HG03571 (cell line): ENCODE measurements around the gene TMEM117.
A peak's percentile ranks its signal among the peaks of the same experiment; 100 is the strongest.
"Not testable (repeated sequence)": the region's sequence is repeated elsewhere in the genome, so short reads cannot be mapped to it uniquely, and the experiment has no call there.

Experiments used
- ATAC-seq: cut with Tn5 transposase; IDR thresholded peaks from one replicate; pipeline ENCODE4 v1.9.1; 2021; ENCODE audit not compliant: unreplicated experiment

Gene TMEM117

DNA sequence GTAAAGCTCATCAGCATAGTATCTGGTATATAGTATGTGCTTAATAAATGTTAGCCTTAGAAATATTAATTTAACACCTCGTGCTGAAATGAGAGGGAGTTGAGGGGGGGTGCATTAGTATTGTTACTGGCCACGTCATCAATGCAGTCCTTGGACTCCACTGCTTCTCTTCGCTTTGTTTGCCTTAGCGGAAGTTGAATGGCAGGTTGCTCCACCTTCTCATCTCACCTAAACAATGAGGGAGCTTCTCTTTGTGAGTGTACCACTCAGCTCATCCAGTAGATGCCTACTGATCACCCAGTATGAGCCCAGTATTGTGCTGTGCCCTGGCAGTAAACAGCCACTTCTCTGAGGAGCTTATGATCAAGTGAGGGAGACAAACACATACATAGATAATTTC is 4.5 kb downstream of the TMEM117 start:
- ATAC-seq, result no peak

DNA sequence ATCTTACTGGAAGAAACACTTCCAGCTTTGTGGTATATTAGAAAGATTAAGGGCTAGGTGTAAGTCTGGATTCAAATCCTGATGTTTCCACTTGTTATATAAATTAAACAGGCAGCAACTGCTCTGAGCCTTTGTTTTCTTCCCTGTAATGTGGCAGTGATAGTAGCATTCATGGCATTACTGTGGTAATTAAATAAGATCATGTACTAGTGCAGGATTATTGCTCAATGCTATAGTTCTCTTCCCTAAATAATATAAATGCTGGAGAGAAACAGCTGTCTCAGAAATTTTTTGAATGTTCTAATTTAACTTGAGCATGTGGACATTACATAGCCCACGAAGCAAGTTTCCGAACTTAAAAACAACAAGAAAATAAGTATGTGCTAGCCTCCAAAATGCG is 5.4 kb downstream of the TMEM117 start:
- ATAC-seq, result no peak

DNA sequence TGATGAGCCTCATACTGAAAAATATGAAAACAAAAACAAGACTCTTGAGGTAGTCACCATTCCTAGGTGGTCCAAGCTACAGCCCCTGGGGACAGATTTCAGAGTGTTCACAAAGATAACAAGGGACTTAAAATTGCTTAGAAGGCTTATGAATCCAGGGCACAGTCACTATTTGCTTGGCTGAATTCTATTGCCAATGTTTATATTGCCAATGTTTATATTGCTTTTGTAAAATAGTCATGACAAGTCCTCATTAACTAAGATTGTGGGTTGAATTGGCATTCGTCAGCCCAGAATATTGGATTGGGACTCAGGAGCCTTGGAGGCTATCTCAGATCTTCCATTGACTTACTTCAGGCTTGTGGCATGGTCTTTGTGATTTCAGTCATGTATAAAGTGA is 6.4 kb downstream of the TMEM117 start:
- ATAC-seq, result no peak

DNA sequence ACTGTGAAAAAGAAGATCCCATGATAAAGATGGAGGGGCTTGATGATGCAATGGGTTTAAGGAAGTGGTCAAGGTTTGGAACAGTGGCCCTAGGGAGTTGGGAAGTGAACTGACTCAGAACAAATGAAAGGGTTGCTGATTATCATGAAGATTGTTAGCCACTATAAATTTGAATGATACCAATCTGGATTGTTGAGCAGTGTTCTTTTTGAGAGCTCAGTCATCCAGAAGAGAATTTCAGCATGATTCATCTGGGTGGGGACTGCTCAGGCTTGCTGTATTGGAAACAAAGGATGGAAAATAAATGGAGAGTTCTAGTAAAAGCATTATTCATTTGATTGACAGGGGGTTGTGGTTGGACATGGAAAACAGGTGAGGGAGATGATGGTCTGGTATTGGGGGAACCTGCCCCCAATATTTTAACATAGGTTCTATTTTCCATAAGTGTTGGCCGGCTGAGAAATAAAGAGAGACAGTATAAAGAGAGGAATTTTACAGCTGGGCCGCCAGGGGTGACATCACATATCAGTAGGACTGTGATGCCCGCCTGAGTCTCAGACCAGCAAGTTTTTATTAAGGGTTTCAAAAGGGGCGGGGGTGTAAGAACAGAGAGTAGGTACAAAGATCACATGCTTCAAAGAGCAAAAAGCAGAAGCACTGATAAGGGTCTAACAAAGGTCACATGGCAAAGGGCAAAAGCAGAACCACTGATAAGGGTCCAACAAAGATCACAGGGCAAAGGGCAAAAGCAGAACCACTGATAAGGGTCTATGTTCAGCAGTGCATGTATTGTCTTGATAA is 11.7 kb downstream of the TMEM117 start:
- not testable (repeated sequence) for ATAC-seq

DNA sequence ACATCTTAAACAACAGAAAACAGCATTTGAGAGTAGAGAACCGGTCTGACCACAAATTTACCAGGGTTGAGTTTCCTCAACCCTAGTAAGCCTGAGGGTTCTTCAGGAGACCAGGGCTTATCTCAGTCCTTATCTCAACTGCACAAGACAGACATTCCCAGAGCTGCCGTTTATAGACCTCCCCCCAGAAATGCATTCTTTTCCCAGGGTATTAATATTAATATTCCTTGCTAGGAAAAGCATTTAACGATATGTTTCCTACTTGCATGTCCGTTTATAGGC is 12.3 kb downstream of the TMEM117 start:
- no peak for ATAC-seq

DNA sequence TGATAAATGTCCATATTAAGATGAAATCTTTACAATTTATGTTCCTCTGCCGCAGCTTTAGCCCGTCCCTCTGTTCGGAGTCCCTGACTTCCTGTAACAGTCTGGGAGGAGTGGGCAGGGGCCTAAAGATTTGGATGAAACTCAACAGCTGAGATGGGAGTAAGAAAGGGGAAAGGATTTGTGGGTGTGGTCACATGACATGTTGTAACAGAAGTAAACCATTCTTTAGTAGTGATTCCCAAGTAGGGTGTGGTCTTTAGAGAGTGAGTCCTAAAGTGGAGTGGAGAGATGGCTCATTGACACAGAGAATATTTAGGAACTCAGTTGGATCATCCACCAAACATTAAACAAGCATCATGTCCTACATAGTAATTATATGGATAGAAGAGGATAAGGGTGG is 12.9 kb downstream of the TMEM117 start:
- no peak for ATAC-seq

DNA sequence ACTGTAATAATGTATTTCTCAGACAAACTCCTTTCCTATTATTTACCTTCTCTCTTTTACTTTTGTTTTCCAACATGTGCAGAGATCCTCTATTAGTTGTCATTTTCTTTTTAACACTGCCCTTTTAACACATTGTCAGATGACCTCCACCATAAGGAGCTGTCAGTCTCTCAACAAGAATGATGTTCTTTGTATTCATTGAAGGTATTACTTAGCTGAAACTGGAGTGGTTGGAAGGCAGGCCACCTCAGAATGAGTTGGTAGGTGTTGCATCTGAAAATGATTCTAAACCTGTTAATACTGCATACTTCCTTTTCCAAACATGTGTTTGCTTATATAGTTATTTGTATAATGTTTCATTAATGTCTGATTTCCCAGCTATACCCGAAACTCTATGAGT is 16.9 kb downstream of the TMEM117 start:
- no peak for ATAC-seq

DNA sequence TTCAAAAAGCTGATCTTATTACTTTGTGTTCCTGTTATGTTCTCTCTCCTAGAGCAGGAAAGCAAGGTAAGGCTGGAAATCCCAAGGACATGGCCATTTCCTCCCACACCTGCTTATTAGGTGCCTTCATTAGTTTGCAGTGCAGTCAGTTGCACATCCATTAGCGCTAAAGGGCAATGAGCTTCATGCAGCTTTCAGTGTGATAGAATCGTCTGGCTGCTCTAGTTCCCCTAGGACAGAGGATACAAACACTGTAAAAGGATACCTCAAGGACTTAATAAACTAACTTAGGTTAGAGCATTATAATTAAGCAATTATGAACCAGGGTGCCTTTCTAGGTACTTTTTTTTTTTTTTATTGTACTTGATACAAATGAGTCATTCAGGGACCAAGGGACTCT is 21.1 kb downstream of the TMEM117 start:
- no peak for ATAC-seq

DNA sequence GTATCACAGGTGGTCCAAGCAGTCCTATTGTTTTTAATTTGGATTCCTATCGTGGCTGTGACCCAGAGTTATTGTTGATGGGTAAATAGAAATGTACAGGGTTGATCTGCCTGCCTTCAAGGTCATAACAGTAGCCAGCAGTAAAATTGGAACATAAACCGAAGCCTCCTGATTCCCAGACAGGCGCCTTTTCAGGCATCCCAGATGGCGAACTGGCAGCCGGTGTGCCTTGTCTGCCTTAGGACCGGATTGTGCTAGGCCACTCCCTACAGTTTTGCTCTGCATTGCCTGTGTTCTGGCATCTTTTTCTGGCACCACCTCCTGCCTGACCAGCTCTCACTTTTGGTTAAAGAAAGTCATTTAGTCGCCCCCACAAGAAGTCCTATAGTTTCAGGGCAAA is 22.2 kb downstream of the TMEM117 start:
- ATAC-seq, result no peak

DNA sequence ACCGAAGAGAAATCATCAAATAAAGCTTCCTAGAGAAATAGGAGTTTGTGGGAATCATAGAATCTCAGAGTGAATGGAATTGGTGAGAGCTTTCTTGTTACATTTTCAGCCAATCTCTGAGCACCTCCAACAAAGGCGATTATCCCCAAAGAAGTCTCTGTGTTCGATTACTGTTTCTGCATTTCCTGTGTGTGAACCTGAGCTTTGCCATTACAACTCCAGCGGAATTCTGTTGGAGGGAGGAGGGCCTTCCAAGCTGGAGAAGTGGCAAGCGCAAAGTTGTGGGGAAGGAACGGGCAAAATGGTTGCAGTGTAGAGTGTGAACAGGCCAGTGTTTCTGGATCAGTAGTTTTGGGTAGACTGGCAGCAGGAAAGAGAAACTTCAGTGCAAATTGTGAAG is 23.1 kb downstream of the TMEM117 start:
- ATAC-seq, result no peak

DNA sequence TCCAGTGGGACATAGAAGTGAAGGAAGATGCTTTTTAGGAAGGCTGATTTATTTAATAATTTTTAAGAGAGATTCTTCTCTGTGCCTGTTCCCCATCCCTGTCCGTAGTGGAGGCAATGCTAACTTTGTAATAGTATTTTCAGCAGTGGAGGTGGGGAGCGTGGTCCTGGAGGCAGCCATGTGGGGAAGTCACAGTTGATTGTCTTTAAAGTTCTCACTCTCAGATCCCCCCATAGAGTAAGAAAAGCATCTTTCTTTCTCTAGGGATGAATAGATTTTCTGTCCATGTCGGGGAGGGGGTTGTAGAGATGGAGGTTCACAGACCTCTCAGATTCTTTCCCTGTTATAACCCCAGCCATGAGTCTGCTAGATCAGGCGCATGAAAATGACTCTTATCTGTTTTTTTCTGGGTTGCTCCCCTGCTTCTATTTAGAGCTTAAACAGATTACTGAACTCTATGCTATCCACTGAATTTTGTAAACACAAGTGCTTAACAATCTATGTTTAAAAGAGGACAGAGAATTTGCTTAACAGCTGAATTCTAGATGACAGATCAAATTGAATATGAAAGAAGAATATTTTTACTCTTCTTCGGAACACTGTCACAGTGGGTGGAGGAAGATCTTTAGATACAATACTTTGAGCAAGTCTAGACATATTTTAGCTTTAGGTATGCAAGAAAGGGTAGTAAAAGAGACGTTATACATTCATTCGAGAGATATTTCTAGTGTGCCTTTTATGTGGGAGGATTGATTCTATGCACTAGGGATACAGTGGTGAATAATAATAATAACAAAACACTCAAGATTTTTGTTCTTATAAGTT is 25.3 kb downstream of the TMEM117 start:
- ATAC-seq, result no peak

DNA sequence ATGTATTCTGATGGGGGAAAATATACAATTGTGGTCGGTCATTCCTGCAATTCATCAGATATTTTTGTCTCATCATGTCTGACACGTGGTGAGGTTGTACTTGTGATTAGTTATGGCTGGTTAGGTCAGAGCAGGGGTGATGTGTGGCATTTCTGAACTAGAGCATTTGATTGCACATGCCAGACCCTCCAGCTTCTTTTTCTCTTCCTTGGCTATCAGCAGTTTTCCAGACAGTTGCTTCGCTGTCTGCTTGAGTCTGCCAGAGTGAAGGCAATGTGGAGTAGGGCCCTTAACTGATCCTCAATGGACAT is 25.9 kb downstream of the TMEM117 start:
- ATAC-seq, result no peak

DNA sequence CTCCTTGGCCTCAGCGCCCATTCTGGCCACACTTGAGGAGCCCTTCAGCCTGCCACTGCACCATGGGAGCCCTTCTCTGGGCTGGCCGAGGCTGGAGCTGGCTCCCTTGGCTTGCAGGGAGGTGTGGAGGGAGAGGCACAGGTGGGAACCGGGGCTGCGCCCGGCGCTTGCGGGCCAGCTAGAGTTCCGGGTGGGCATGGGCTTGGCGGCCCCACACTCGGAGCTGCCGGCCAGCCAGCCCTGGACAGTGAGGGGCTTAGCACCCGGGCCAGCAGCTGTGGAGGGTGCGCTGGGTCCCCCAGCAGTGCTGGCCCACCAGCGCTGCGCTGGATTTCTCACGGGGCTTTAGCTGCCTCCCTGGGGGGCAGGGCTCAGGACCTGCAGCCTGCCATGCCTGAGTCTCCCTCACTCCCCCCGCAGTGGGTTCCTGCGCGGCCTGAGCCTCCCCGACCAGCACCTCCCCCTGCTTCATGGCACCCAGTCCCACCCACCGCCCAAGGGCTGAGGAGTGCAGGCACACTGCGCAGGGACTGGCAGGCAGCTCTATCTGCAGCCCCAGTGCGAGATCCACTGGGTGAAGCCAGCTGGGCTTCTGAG is 28.0 kb downstream of the TMEM117 start:
- no peak for ATAC-seq

DNA sequence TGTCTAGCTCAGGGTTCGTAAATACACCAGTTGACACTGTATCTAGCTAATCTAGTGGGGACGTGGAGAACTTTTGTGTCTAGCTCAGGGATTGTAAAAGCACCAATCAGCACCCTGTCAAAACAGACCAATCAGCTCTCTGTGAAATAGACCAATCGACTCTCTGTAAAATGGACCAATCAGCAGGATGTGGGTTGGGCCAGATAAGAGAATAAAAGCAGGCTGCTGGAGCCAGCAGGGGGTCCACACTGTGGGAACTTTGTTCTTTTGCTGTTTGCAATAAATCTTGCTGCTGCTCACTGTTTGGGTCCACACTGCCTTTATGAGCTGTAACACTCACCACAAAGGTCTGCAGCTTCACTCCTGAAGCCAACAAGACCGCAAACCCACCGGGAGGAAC is 28.7 kb downstream of the TMEM117 start:
- not testable (repeated sequence) for ATAC-seq

DNA sequence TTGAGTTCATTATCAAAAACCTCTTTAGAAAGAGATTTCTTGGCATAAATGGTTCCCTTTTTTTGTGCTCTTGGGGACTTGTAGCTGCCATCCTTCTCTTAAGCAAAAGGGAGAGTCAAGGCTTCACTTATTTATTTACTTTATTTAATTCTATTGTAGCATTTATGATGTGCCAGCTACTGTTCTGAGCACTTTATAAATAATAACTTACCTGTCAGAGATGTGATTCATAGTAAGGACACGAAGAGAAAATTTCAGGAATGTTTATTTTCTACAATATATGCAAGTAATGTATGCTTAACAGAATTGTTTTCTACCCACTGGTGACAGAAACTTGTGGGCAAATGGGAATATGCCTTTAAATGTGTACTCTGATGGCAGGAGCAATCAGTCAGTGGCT is 33.3 kb downstream of the TMEM117 start:
- no peak for ATAC-seq

DNA sequence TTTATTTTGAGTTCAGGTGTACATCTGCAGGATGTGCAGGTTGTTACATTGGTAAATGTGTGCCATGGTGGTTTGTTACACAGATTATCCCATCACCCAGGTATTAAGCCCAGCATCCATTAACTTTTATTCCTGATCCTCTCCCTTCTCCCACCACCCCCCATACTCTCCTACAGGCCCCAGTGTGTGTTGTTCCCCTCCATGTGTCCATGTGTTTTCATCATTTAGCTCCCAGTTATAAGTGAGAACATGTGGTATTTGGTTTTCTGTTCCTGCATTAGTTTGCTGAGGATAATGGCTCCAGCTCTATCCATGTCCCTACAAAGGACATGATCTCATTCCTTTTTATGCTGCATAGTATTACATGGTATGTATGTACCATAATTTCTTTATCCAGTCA is 33.9 kb downstream of the TMEM117 start:
- not testable (repeated sequence) for ATAC-seq

DNA sequence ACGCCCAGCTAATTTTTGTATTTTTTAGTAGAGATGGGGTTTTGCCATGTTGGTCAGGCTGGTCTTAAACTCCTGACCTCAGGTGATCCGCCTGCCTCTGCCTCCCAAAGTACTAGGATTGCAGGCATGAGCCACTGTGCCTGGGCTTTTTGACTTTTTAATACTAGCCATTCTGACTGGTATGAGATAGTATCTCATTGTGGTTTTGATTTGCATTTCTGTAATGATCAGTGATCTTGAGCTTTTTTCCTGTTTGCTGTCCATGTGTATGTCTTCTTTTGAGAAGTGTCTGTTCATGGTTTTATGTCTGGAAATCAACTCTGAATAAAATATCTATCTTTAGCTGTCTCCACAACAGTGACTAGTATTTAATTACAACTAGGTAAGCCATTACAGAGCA is 35.4 kb downstream of the TMEM117 start:
- not testable (repeated sequence) for ATAC-seq

DNA sequence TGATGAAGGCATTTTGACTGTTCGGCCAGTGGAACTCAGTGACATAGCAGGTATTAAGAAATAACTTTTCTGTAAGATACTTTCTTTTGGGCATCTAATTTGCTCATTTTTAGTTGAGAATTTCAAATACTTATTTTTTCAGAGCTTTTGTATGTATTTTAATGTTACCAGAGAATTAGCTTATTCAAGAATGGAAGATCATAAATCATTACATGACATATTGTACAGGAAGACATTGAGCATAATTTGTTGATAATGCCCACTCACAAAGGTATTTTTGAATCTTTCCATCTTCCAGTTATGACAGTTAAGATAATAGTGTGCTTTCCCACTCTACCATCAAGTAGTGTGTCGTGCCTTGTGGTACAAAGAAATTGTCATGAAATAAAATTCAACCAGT is 36.5 kb downstream of the TMEM117 start:
- ATAC-seq, result no peak

DNA sequence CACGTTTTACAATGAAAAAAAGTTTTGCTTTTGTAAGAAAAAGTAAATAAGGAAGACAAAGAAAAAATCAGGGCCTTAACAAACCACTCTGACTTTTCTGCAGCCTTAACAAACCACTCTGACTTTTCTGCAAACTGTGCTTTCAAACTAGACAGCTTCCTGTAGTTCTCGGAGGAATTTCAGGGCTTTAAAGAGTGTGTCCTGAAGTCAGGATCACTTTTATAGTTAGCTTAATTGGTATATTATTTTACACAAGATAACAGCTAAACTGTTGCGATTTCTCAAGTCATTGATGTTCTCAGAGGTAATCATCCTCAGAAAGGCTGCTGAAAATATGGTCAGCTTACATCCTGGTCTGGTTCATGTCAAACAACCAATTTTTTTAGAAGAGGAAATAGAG is 42.2 kb downstream of the TMEM117 start:
- no peak for ATAC-seq

DNA sequence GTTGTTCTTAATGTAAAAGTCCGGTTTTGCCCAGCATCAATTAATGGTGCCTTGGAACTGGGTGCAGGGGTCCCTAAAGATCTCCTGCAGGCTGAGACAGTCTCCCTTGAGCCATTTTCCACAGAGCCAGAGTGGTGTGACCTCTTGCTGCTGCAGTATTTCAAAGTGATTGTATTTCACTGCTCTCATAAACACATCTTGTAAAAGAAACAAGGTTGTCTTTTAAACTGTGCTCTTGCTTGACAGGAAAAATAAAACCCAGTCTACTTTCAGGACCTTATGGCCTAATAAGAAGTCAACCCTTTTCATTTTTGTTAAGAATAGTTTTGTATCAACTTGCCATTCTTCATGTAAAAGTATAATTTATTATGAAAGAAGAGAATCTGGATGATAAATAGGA is 44.7 kb downstream of the TMEM117 start:
- ATAC-seq, result no peak

DNA sequence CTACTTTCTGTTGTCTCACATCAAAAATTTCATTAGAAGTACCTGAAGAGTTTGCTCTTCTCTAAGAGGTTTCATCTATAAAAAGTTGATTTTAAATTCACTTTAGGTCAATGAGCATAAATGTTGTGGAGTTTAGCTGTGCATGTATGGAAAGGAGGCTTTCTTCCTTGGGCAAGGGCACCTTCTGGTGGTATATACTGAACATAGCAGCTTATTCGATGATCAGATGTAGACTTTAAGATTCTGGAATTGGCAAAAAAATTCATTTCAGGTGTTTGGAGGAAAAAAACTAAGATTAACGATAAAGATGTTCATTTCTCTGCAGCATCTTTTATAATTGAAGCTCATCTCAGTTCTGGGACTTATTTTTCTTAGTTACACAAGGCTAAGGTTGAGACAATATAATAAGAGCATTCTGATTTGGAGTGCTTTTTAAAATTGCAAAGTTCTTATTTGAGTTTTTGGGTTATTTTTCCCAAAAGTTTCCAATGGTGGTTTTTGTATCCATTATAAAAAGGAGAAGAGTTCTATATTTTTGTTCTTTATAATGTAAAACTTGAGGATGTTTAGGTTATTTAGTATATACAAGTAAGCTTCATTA is 46.8 kb downstream of the TMEM117 start:
- peak; percentile 79 for ATAC-seq

DNA sequence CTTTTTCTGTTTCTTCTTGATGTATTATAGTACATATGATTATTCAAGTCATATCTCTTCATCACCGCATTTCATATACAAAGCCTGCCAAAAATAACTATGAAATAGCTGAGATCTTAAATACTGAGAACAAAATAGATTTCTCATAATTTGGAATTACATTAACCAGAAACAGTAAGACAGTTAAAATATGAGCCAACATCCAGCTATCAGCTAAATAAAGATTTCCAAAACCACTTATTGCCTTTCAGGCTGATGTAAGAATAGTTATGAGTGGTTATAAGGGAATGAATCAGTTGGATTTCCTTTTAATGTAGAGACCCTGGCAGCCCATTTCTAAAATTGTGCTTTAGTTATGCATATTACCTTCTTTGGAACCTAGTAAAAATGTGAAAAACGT is 47.4 kb downstream of the TMEM117 start:
- no peak for ATAC-seq
